Pancreas (tissue), 10 donors: ENCODE measurements around the gene CROT. TPM values are rescaled to one million over a fixed set of nuclear protein-coding genes. Genes with fewer than 3 reads are reported as not detected.

ENCODE experiments used
- ATAC-seq, 4 donors: fragments of 200-7000 bp; cut with Tn5 transposase; one replicate each; pipeline versions ENCODE4 v1.8.0 to v1.9.1; 2020; ENCODE audit warnings: mild to moderate bottlenecking in 4 of 4, moderate library complexity in 4 of 4
- DNase-seq, 6 donors: peaks; one replicate each; pipeline ENCODE4 v3.0.0-alpha.2; 2020
- FAIRE-seq: peaks from 2 replicates; lab custom pipeline; 2012; peaks lifted over from hg19 to GRCh38; lab: Jason Lieb, UNC
- H3K27ac ChIP-seq, 4 donors: fragments of 200-600 bp; sonication (generic); 1 replicate in 3 of 4; 2 replicates in 1 of 4; pipeline versions ENCODE4 v1.5.0 to v1.8.0; 2020
- H3K27me3 ChIP-seq, 4 donors: fragments of 200-600 bp; one replicate each; pipeline ENCODE4 v1.8.0; 2021
- H3K36me3 ChIP-seq, 3 donors: fragments of 200-600 bp; sonication (generic) in 1 of 3; one replicate each; pipeline versions ENCODE4 v1.5.0 to v1.8.0; 2020 to 2021
- H3K4me1 ChIP-seq, 3 donors: fragments of 200-600 bp; one replicate each; pipeline ENCODE4 v1.8.0; 2021
- H3K4me3 ChIP-seq, 4 donors: fragments of 200-600 bp; sonication (generic) in 2 of 4; one replicate each; pipeline versions ENCODE4 v1.5.0 to v1.8.0; 2020 to 2021
- H3K9me3 ChIP-seq, 4 donors: fragments of 200-600 bp; one replicate each; pipeline ENCODE4 v1.8.0; 2021
- WGBS, 2 donors: extraction: QIAGEN DNeasy Blood & Tissue Kit; methylation state at CpG; one replicate each; pipeline ENCODE4 v1.1.7; 2013; 5-methylcytosine and 5-hydroxymethylcytosine counted together
- intact Hi-C, 3 donors: fragments of 100-400 bp; cut with DNase I; formaldehyde crosslinking; loops; one replicate each; pipeline versions ENCODE4 v1.11.1 to v1.14.2; 2022
- polyA plus RNA-seq, 2 donors: library from polyadenylated mRNA; stranded (reverse); fragments of 200-250 nt; gene quantifications; one replicate each; pipeline ENCODE4 v1.2.3, GENCODE V29; 2013
- total RNA-seq, 6 donors: library from RNA; stranded (reverse); fragmentation: NEBNext Ultra II Directional in 4 of 6; extraction: Animal tissue kit (Norgen Biotek cat#: 25700) in 4 of 6; gene quantifications; one replicate each; pipeline versions ENCODE4 v1.2.1 to v1.2.4, GENCODE V29; 2021 to 2023
- TF ChIP-seq, protein P1 (sequence below), 4 donors: fragments of 200-600 bp; sonication (generic) in 3 of 4; IDR thresholded peaks; one replicate each; pipeline versions ENCODE4 v1.5.0 to v1.8.0; 2021; ENCODE audit warnings: antibody characterized with exemption in 4 of 4
- donor health status: healthy with polysubstance abuse.
- donor health status: DM: no; HTN: no; CAD: no; lungs with moderate emphysema.
- donor health status: DM: no; HTN: no; CAD: no.
- donor health status: control.
- donor health status: control.
- donor health status: Bipolar disorder and iron deficiency.
- donor health status: DM: yes; HTN: yes; CAD: no.
- donor health status: DM: no; HTN: no; CAD: no.
- donor health status: DM: no; HTN: no; CAD: no.
- donor health status: DM: yes; HTN: yes; CAD: no.

CROT gene
- total and polyA plus RNA-seq, 8 donors: 2.2 to 7.4 (median 4.8) TPM

DNA sequence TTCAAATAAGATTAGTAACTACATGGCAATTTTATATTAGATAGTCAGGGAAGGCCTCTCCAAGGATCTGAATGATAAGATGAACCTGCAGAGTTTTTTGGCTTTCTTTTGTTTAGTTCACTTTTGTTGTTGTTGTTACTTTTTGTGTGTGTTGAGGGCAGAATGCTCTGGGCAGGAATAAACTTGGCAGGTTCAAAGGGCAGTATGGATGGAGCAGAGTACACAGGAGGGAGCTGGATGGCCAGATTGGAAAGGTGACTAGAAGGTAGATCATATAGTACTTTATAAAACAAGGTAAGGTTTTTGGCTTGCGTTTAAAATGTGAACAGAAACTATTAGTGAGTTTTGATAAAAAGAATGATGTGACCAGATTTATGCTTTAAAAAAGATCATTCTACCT, 17.9 kb downstream of the CROT start:
- peaks cover 0 to 5% (median 0%) of the 10 kb centered on the region in 3 donors for H3K36me3 ChIP-seq
- no peaks in the 10 kb centered on the region for H3K4me1 ChIP-seq
- intact Hi-C loops: no loop called here
- no peaks in the 10 kb centered on the region for H3K9me3 ChIP-seq
- no peak for DNase-seq
- H3K4me3 ChIP-seq: no peak overlapping the region
- TF ChIP-seq, protein P1, sequence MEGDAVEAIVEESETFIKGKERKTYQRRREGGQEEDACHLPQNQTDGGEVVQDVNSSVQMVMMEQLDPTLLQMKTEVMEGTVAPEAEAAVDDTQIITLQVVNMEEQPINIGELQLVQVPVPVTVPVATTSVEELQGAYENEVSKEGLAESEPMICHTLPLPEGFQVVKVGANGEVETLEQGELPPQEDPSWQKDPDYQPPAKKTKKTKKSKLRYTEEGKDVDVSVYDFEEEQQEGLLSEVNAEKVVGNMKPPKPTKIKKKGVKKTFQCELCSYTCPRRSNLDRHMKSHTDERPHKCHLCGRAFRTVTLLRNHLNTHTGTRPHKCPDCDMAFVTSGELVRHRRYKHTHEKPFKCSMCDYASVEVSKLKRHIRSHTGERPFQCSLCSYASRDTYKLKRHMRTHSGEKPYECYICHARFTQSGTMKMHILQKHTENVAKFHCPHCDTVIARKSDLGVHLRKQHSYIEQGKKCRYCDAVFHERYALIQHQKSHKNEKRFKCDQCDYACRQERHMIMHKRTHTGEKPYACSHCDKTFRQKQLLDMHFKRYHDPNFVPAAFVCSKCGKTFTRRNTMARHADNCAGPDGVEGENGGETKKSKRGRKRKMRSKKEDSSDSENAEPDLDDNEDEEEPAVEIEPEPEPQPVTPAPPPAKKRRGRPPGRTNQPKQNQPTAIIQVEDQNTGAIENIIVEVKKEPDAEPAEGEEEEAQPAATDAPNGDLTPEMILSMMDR (IDR thresholded peaks at IDR 0.05): no peak
- no peak for FAIRE-seq
- H3K27me3 ChIP-seq: no peaks in the 10 kb centered on the region
- ATAC-seq: no peak
- 93 to 97% methylated on average over 1 of the region's 1 CpG for WGBS, 2 donors
- no peak overlapping the region for H3K27ac ChIP-seq

DNA sequence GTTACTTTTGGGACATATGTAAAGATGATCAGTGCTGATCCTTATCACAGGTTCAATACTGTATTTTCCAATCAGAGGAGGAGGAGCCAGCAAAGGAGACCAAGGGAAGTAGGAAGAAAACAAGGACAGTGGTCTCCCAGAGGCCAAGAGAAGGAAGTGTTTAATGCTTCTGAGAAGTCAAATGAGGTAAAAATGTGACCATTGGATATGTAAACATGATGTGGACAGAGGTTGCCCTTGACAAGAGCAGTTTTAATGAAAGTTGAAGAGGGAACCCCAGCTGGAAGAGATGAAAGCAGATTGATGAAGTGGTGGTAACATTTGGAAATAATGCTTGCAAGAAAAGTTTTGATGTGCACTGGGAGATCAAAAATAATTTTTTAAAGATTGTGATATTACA, 18.8 kb downstream of the CROT start:
- intact Hi-C loops: no loop called here
- DNase-seq: no peak
- H3K4me3 ChIP-seq: no peak overlapping the region
- H3K4me1 ChIP-seq: no peaks in the 10 kb centered on the region
- ATAC-seq: no peak
- H3K36me3 ChIP-seq: peaks cover 0 to 5% (median 0%) of the 10 kb centered on the region in 3 donors
- FAIRE-seq: no peak
- no peak overlapping the region for H3K27ac ChIP-seq
- H3K9me3 ChIP-seq: no peaks in the 10 kb centered on the region
- no peaks in the 10 kb centered on the region for H3K27me3 ChIP-seq
- TF ChIP-seq, protein P1 (IDR thresholded peaks at IDR 0.05): no peak

- FAIRE-seq (no peak), DNase-seq (no peak), ATAC-seq (no peak)
- WGBS, 2 donors: 93 to 96% methylated on average over 4 of the region's 4 CpGs
- Histone ChIP-seq H3K27ac (no peak overlapping the region), H3K9me3 (no peaks in the 10 kb centered on the region), H3K4me1 (no peaks in the 10 kb centered on the region), H3K4me3 (no peak overlapping the region), H3K27me3 (no peaks in the 10 kb centered on the region), H3K36me3 (no peaks in the 10 kb centered on the region)
- intact Hi-C loops: no loop called here
- TF ChIP-seq, protein P1 (IDR thresholded peaks at IDR 0.05): no peak
Observed at GRCh38 chr7:87369216-87369615, 23.8 kb downstream of the CROT start.

DNA sequence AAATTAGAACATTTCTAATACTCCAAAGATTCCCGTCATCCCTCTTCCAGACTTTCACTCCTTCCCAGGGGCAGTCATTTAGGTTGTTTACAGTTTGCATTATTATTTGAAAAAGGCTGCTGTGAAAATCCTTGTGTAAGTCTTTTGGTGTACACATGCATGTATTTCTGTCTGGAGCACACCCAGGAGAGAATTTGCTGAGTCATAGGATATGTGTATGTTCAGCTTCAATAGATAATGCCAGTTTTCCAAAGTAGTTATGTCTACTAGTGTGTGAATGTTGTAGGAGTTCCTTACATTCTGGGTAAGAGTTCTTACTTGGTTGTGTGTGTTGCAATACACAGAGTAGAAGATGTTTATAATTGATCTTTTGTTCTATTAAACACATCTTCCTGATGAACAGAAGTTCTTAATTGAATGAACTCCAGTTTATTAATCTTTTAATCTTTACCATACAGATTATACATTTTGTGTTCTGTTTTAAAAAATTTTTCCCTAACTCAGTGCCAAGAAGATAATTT, 25.3 kb downstream of the CROT start:
- TF ChIP-seq, protein P1 (IDR thresholded peaks at IDR 0.05): no peak
- intact Hi-C loops: no loop called here
- Histone ChIP-seq H3K27me3 (no peaks in the 10 kb centered on the region), H3K9me3 (no peaks in the 10 kb centered on the region), H3K4me3 (no peak overlapping the region), H3K4me1 (no peaks in the 10 kb centered on the region), H3K36me3 (no peaks in the 10 kb centered on the region), H3K27ac (no peak overlapping the region)
- ATAC-seq (no peak), FAIRE-seq (no peak), DNase-seq (no peak)
- WGBS, 2 donors: 97 to 100% methylated on average over 1 of the region's 1 CpG

DNA sequence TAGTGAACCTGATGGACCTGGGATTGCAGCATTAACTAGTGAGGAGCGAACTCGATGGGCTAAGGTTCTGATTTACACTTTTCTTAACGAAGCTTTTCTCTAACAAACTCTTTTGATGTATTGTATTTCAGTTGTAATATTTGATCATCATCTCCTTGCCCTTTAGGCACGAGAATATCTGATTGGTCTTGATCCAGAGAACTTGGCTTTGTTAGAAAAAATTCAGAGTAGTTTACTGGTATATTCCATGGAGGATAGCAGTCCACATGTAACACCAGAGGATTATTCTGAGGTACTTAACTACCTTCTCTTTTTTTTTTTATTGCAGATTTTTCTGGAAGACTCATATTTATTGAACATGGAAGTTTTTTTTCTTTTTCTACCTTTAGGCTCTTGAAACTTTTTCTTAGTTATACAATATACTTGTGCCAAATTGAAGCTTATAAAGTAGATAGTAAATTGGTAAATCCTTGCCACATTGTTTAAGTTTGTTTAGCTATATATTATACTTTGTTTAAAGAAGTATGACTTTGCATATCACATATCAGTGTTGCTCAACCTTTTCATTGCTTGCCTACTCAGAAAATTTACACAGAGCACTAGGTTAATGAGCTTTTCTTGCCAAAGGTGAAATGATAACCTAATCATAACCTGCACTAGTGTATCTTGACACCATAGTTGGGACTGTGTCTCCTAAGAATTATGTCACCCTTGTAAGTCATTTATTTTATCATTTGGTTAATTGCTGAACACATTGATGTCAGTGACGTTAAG, 30.4 kb downstream of the CROT start:
- intact Hi-C loops: no loop called here

More for the DNA sequence above, 30.4 kb downstream of the CROT start:
- TF ChIP-seq, protein P1 (IDR thresholded peaks at IDR 0.05): no peak
- no peak overlapping the region for H3K4me3 ChIP-seq
- DNase-seq (no peak), ATAC-seq (no peak), FAIRE-seq (no peak)
- no peaks in the 10 kb centered on the region for H3K27me3 ChIP-seq
- H3K9me3 ChIP-seq: no peaks in the 10 kb centered on the region
- no peaks in the 10 kb centered on the region for H3K4me1 ChIP-seq
- WGBS, 2 donors: 63 to 64% methylated on average over 5 of the region's 5 CpGs
- no peak overlapping the region for H3K27ac ChIP-seq
- no peaks in the 10 kb centered on the region for H3K36me3 ChIP-seq
